GM12801 (cell line): ENCODE data around the gene CADPS2.

ENCODE experiments used
- TF ChIP-seq, protein P1 (sequence below): IDR thresholded peaks from one replicate; pipeline ENCODE4 v1.5.1; 2011; ENCODE audit warnings: control low read depth; ENCODE audit not compliant: insufficient read length; ENCODE audit errors: extremely low read depth

The CADPS2 gene

DNA sequence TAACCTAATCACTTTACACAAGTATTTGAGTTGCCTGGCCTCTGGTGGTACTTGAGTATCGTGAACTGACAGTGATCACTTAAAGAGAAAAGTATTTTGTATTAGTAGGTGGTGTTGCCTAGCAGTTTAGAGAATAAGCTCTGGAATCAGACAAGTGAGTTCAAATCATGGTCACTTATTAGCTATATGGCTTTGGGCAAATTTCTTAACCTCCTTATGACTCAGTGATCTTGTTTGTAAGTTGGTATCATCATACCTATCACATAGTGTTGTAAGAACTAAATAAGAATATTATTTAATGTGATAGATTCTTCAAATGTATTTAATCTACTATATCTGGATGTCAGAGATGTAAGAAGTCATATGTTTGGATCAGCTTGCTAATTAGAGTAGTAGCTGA is 351.2 kb downstream of the CADPS2 start:
- TF ChIP-seq, protein P1, sequence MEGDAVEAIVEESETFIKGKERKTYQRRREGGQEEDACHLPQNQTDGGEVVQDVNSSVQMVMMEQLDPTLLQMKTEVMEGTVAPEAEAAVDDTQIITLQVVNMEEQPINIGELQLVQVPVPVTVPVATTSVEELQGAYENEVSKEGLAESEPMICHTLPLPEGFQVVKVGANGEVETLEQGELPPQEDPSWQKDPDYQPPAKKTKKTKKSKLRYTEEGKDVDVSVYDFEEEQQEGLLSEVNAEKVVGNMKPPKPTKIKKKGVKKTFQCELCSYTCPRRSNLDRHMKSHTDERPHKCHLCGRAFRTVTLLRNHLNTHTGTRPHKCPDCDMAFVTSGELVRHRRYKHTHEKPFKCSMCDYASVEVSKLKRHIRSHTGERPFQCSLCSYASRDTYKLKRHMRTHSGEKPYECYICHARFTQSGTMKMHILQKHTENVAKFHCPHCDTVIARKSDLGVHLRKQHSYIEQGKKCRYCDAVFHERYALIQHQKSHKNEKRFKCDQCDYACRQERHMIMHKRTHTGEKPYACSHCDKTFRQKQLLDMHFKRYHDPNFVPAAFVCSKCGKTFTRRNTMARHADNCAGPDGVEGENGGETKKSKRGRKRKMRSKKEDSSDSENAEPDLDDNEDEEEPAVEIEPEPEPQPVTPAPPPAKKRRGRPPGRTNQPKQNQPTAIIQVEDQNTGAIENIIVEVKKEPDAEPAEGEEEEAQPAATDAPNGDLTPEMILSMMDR: no peak

DNA sequence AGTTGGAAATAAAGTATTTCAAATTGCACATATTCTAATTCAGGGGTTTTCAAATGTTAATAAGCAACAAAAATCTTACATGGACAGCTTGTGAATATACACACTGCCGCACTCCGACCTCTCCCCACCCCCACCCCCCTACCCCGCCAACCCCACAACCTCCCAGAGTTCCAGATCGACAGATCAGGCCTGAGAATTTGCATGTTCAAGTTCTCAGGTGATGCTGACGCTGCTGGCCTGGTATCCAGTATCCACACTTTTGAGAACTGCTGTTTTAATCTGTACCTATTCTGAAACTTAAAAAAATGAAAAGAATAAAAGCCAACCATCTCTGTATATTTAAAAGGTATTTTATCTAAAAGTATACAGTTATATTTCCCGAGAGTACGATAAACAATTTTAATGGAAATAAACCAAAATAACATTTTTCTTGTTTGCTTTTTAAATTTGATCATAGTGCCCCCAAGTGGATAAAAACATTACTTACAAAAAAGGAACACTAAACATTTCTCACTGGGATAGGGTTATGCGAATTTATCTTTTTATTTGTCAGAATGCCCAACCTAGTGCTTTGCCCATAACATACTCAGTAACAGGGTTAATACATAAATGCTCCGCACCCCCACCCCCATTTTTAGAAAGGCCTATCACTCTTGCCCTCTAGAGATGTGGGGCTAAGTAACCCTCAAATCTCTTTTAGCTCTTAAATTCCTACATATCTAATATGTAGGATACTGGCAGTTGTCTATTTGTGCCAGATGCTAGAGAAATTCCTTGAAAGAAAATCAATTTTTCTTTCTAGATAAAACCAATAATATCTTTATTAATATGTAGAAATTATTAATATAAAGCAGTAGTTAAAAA is 353.6 kb downstream of the CADPS2 start:
- TF ChIP-seq, protein P1: no peak

DNA sequence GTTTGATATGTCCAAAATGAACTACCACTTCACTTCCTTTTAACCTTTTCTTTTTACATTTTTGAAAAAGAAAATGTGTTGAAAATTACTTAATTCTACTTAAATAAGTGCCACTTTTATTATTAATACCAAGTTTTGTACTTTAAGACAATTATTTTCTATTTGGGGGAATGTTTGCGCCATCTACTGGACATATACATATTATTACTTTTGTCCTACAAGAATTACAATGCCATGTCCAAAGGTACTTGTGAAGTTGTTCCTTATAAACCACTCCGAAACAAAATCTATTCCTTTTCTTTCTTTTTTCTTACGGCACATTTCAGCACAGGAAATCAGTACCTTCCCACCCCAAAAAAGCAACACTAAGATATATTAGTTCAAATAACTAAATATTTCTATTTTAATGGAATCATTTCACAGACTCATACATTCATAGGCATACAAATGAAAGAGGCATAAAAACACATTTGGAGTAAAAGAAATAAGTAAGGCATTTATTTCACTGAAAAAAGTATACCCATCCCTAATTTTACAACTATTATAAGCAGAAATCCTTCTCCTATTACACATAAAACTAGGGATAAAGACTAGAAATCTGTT is 357.3 kb downstream of the CADPS2 start:
- TF ChIP-seq, protein P1: no peak

DNA sequence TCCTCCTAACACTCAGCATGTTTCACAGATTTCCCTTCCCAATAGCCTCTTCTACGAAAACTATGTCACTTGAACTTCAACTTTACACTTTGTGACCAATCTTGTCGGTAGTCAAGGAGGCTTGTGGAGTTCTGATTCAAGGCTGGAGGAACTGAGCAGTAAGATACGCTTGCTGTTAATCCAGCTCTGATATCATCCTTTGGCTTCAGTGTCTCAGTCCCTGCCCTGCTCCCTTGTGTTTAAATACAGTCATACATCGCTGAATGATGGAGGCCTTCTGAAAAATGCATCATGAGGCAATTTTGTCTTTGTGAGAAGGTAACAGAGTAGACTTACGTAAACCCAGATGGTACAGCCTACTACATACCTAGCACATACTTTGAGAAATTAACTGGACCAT is 360.9 kb downstream of the CADPS2 start:
- TF ChIP-seq, protein P1: no peak

DNA sequence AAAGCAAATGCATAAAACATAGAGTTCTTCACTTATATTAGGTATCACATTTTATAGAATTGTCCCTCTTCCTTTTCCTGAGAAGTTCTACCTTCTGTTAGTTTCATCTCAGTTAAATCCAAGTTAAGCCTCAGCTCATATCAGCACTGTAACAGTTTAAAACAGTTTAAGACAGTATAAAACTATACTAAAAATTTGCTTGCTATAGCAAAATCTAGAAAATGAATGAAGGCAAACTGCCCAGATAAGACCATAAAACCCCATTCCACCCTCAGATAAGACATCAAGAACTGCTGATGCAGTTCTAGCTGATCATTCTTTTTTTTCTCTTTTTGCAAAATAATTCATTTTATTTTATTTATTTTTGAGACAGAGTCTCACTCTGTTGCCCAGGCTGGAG is 364.5 kb downstream of the CADPS2 start:
- TF ChIP-seq, protein P1: no peak

DNA sequence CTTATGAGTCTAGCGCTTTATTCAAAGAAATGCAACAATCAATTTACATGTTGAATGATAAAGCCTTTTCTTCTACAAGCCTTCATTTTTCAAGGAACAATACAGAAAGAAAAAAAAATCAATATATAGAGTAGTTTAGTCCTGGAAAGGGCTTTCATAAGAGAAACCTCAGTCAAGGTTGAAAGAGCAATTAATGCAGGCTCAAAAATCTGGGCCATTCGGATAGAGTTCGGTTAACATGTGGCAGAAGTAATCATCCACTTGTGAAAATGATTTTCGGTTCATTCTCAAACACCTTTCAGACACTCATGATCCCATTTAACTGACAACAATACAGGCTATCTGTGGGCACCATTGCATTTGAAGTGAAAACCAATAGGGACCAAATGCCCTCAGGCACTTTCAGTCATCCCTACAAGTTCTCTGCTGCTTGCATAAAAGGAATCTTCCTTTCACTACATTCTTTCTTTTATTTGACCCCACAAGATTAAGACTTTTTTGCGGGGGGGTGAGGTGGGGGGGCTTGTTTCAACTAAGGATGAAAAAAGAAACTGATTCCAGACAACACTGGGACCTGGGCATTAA is 365.2 kb downstream of the CADPS2 start:
- TF ChIP-seq, protein P1: no peak

DNA sequence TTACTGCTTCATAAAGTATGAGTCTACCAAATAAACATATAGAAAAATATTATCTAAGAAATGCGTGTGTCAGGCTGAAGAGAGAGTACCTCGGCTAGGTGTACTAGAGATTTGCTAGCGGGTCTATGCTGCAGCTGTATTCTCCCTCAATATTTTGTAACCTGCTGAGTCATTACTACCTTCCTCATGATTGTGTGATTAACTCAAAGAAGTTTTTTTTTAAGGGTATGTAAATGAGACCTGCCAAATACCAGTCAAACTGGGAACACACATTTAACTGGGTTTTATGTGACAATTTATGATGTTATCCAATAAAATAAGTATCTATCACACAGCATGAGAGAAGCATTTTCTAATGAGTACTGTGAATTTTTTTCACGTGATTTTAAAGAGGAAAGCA is 367.8 kb downstream of the CADPS2 start:
- TF ChIP-seq, protein P1: no peak
